ENCODE data around the gene HSD17B14.

The HSD17B14 gene

DNA sequence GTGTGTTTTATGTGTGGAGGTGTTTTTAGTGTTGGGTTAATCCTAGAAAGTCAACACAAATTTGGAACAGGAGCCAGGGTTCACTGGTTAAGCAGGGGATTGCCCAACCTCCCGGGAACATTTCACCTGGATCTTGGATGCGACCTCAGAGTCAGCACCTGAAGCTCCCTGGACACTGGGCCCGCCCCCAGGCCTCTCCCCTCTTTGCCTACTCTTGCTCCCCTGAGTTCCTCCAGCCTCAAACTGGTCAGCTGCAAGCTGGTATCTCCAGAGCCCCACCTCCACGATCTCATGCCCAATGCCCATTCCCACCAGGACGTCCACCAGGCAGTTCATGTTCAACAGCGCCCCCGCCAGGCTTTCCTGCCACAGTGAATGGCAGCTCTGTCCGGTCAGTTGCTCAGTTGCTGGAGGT, 9.7 kb downstream of the HSD17B14 start:
- no peak for DNase-seq (ENCODE audit: low spot score)

DNA sequence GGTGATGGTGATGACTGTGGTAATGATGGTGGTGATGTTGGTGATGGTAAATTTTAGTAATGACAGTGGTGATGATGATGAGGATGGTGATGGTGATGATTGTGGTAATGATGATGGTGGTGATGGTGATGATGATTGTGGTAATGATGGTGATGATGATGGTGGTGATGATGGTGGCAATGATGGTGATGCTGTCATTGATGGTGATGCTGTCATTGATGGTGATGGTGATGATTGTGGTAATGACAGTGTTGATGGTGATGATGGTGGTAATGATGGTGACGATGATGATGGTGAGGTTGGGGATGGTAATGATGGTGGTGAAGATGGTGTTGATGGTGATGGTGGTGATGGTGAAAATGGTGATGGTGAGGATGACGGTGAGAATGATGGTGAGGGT, 13.8 kb downstream of the HSD17B14 start:
- DNase-seq (ENCODE audit: low spot score), result no peak

DNA sequence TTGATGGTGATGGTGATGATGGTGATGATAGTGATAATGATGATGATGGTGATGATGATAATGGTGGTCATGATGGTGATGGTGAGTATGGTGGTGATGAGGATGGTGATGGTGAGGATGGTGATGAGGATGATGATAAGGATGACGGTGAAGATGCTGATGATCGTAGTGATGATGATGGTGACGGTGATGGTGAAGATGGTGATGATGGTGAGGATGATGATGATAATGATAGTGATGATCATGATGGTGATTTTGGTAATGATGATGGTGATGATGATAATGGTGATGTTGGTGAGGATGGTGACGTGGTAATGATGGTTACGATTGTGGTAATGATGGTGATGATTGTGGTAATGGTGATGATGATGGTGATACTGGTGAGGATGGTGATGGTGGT, 14.7 kb downstream of the HSD17B14 start:
- DNase-seq (ENCODE audit: low spot score), result no peak

DNA sequence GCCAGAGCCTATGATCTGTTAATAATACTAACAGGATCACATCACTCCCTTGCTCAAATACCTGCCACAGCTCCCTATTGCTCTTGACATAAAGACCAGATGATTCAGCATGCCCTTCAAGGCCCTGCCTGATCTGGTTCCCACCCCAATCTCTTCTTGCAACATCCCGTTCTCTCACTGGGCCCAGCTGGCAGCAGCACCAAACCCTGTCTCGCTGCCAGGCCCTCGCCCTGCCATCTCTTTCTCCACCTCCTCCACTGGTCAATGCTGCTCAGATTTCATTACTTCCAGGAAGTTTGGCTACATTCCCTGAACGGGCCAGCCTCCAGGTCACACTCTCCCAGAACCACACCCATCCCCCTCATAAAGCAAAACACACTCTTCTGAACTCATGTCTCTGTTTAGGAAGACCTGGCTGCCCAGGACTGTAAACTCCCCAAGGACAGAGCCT, 16.9 kb downstream of the HSD17B14 start:
- no peak for DNase-seq (ENCODE audit: low spot score)

DNA sequence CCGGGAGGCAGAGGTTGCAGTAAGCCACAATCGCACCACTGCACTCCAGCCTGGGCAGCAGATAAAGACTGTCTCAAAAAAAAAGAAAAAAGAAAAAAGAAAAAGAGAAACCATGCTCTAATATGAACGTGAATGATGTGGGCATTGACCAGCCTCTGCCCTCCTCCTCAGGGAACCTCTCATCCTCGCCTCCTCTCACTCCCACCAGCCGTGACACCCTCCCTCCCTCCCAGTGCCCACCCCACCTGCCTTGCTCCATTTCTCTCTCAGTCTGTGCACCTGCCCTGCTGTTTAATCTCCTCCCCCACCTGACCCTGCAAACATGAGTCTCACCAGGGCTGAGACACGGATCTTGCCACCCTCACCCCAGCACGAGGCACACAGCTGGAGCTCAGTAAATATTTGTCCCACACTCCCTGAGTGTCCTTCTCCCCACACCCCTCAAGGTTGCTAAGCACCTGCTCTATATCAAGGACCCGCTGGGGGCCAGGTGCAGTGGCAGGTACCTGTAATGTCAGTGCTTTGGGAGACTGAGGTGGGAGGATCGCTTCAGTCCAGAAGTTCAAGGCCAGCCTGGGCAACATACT, 18.0 kb downstream of the HSD17B14 start:
- DNase-seq (ENCODE audit: low spot score), result no peak

DNA sequence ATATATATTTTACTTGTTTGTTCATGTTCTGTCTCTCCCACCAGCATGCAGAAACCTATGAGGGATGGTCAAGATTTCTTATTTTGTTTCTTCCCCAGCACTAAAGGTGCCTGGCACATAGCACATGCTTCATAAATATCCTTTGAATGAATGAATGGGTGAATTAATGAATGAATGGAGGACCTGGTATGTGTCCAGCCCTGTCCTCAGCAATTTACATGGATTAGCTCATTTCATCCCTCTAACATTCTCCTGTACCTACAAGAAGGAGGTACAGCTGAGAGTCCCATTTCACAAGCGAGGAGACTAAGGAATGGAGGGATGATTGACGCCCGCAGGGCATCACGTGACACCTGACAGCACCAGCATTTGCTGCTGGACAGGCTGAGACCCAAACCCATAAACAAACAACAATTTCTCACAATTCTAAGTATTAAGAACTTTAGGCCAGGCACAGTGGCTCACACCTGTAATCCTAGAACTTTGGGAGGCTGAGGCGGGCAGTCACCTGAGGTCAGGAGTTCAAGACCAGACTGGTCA, 18.6 kb downstream of the HSD17B14 start:
- DNase-seq (ENCODE audit: low spot score), result no peak

DNA sequence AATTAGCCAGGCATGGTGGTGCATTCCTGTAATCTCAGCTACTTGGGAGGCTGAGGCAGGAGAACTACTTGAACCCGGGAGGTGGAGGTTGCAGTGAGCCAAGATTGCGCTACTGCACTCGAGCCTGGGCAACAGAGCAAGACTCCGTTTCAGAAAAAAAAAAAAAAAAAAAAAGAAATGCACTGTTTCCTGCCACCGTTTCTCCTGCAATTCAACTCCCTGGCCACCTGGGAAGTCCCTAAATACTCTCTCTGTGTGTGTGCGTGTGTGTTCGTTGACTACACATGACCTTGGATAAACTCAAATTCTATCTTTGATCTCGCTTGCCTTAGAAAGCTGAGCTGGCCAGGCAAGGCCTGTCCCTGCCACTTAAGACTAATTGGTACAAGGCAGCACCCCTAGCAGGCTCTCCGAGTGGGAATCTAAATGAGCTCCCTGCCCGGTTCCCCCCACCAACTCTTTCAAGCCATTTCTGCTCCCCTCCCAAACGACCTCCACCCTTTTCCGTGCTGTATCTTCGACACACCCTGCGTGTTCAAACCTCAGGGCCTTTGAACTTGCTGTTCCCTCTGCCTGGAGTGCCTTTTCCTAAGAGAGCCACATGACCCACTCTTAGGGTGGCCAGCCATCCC, 20.3 kb downstream of the HSD17B14 start:
- DNase-seq (ENCODE audit: low spot score), result no peak

DNA sequence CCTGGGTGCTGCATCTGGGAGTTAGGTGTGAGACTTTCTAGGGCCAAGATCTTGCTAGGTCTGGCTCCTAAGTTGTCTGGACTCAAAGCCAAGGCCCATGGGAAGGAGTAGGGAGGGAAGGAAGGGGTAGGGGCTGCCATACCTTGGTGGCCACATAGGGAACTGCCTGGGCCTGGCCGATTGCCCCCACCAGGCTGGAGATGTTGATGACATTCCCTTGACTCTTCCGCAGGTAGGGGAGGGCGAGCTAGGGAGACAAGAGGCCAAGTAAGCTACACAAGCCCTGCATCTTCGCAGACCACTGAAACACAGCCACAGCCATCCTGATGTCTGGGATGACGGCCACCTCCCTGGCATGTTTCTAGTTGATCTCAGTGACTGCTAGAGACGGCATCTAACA, 21.4 kb downstream of the HSD17B14 start:
- no peak for DNase-seq (ENCODE audit: low spot score)

DNA sequence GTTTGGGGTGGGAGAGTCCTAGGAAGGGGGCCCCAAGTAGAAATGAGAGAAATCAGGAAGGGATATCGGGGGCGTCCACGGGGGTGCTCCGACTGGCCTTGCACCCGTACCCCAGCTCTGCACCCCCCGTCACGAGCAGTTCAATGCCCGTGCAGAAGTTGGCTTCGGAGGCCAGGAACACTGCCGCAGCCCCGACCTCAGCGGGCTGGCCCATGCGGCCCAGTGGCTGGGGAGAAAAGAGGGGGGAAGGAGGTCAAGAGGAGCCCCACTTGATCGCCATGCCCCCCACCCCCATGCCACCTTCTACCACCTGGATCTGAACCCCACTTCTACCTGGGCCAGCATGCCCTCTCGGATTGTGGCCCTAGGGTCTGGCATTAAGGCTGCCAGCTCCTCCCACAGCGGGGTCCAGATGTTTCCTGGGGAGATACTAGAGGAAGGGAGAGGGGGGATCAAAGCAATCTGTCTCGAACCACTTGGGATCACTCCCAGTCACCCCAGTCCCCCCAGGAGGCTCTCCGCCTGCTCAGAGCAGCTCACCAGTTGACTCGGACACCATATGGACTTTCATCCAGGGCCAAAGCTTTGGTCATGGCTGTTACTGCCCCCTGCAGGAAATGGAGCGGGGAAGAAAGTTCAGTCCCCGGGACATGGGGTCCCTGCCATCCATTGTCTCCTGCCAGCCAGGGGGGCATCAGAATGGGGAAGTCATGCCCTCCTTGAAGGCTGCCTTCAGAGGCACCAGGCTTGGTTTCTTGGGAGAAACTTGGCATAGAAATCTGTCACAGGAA, 23.0 kb downstream of the HSD17B14 start:
- DNase-seq (ENCODE audit: low spot score), result peak; percentile 49

DNA sequence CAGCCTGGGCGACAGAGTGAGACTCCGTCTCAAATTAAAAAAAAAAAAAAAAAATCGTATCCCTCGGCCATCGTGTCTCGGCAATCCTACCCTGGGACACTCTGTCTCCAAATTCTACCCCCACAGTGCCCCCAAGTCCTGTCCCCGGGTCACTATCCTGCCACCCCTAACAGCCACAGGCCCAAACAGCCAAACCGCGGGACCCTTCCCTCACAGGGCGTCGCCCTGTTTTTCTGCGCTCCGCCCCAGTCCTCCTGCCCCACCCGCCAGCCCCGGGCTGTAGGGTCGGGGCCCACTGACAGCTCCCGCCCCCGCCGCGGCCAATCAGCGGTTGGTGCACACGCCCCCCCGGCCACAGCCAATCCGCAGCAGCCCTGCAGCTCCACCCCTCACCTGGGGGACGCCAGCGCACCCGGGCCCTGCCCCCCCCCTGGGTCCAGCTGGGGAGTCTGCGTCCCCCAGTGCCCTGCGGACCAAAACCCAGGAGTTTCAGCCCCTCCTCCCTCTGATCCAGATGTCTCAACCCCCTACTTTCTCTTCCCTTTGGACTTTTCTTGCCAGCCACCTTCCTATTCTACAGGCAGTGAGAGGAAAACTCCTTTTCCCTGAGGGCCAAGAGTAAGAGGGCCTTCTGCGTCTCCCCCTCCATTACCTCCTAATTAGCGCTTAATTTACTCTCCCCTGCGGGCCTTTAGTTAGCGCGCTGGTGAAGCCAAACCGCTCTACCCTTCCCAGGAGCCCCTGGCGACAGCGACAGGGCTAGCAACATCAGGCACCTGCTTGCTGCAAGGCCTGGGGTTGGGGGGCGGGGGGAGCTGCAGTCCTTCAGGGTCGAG, 24.0 kb downstream of the HSD17B14 start:
- DNase-seq (ENCODE audit: low spot score), result peak; percentile 78

DNA sequence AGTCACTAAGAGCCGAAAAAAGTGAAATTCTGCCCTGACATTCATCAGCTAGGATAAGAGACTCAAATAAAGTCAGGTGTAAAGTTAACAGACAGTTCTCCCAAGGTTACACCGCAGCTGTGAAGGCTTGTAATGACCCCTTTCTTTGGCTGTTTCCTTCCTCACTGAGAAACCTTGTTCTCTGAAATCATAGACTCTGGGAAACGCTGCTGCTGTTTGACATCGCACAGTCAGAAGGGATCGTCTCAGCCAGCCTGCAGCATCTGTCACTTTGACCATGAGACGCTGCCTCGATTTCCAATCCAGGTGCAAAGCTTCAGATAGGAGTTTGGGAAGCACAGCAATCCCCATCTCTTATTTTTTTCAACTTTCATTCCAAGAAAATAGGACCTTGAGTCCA, 26.1 kb downstream of the HSD17B14 start:
- DNase-seq (ENCODE audit: low spot score), result peak; percentile 40

DNA sequence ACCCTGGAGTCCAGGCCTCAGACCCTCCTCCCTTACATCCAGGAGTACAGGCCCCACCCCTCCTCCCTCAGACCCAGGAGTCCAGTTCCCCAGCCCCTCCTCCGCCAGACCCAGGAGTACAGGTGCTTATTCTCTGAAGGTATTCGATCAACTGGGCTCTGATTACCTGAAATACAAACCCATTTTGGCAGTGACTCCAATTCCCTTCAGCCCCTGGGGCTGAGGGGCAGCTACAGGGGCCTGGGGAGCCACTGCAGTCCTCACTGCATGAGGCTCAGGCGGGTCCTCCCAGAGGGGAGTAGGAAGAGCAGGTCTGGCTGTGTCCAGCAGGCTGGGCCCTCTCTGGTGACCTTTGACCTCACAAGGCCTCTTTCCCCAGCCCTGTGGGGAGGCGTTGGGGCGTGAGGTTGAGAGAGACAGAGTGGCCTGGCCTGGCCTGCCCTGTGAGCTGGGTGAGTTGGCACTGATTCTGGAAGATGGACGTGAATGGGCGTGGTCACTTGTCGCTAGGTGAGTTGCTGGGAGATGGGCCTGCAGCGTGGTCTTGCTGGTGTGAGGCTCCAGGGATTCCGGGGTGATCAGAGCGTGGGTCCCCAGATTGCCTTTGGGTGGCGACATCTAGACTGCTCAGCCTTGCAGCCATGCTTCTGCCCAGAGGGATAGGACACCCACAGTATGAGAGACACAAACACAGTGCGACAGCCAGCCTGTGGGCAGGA, 28.5 kb downstream of the HSD17B14 start:
- DNase-seq (ENCODE audit: low spot score), result peak; percentile 51

DNA sequence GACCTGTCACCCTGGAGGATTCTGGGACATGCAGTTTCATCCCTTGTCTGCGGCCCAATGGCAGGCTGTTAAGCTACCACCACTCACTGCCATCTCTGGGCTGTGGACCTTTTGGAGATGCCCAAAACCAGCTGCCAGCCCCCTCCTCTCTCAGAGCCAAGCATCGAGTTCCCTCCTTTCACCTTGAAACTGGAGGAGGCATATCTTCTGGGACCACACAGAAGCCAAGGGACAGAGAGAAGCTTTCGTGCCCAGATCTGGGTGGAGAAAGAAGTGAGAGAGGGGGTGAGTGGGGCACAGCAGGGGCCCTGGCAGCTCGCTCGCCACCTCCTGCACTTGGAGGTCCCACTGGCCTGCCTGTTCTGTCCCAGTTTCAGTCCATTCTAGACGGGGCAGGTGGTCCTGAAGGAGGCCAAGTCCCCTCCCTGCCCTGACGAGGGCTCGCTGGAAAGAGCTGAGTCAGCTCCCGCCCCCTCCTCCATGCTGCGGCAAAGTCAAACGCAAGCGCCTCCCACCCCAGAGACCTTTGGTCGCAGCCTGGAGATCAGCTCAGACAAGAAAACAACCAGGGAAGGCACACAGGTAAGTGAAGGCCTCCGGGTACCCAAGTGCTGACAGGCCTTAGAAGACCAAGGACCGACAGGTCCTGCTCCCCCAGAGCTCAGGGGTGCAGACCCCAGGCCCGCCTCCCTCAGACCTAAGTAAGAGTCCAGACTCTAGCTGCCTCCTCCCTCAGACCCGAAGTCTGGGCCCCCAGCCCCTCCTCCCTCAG, 29.3 kb downstream of the HSD17B14 start:
- no peak for DNase-seq (ENCODE audit: low spot score)

DNA sequence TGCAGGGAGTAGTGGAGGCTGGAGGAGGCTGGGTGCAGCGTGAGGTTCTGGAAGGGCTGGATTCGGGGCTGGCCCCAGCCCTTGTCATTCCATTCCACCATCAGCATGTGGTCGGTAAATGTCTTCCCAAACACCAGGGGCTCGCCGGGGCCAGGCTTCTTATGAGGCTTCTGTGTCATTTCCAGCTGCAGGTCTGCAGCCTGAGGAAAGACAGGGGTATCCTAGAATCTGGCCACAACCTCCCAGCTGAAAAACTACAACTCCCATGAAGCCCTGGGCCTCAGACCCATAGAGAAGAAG, 29.8 kb downstream of the HSD17B14 start:
- DNase-seq (ENCODE audit: low spot score), result peak; percentile 97

DNA sequence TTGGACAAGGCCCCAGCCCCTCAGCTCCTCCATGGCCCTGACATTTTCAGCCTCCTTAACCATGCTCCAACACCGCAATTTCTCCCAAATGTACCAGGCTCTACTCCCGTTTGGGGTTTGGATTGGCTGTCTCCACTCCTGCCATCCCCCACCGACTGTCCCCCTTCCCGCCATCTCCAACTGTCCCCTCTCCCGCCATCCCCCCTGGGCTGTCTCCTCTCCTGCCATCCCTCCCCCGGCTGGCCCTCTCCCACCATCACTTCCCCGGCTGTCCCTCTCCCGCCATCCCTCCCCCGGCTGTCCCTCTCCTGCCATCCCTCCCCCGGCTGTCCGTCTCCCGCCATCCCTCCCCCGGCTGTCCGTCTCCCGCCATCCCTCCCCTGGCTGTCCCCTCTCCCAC, 30.8 kb downstream of the HSD17B14 start:
- no peak for DNase-seq (ENCODE audit: low spot score)

DNA sequence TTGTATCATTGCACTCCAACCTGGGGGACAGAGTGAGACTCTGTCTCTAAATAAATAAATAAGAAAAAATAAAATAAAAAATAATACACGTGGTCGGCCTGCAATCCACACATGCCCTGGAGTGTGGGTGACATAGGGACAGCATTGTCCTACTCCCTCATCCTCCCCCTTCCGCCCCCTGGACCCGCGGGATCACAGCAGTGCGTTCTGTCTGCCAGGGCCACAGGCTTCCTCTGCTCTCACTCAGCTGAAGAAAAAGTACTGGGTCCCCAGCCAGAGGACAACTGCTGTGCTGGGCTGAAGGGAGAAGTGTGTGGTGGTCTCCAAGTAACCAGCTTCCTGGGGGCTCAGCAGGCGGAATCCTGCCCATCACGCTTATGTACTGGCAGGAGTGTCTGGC, 31.8 kb downstream of the HSD17B14 start:
- DNase-seq (ENCODE audit: low spot score), result peak; percentile 31

DNA sequence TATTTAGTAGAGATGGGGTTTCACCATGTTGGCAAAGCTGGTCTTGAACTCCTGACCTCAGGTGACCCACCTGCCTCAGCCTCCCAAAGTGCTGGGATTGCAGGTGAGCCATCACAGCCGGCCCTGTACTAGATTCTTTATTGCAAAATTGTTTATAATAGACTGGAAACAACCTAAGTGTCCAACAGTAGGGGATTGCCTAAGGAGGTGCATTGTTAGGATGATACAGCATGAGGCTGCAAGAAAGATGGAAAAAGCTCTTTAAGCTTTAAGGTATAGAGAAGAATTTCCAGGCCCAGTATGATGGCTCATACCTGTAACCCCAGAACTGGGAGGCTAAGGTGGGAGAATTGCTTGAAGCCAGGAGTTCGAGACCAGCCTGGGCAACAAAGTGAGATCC, 33.7 kb downstream of the HSD17B14 start:
- no peak for DNase-seq (ENCODE audit: low spot score)

DNA sequence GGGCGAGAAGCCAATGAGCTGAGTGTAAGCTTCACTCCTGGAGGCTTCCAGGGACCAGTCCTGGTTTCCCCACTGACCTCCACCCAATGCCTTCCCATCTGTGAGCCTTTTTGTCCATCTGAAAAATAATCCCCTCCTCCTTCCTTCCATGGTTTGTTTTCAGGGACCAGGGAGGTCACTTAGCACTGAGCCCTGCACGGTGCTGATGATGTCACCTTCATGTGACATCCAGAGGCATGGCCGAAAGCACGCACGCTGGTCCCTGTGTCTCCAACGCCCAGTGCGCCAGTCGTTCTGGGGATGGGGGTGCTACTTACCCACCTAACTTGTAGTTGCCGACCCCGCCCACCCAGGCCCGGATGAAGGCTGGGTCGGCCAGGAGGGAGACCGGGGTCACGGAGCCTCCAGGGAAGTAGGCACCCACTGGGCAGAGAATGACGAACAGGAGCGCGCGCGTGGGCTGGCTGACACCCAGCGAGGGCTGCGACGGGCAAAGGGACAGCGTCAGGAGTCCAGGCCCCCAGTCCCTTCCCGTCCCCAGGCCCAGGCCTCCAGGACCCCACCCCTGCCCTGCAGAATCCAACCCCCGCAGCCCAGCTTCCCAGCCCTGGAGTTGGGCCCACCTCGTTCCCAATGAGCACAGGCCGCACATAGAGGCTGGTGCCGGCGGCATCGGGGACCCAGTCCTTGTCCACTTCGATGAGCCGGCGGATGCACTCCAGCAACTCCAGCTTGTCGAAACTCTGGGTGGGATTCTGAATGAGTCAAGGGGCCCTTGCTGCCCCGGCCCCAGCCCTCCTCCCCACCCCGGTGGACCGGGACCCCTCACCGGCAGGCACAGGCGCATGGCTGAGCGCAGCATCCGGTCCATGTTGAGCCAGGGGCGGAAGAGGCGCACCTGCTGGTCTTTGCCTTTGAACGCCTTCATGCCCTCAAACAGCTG, 36.7 kb downstream of the HSD17B14 start:
- DNase-seq (ENCODE audit: low spot score), result peak; percentile 18

DNA sequence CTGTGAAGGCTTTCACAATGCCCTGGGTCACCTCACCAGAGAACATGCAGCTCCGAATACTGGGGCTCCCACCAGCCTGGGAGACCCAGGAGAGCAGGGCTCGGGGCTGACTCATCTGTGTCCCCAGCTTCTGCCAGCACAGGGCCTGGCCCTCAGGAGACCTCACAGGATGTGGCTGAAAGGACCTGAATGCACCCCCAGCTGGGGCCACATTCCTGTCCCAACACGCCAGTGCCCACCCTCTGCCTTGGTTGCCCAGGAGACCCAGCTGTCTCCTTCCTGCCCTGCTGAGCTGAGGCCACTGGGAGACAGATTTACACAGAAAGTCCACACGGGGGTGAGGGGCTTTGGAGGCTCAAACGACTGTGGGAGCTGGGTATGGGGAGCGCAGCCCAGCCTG, 37.4 kb downstream of the HSD17B14 start:
- DNase-seq (ENCODE audit: low spot score), result no peak

DNA sequence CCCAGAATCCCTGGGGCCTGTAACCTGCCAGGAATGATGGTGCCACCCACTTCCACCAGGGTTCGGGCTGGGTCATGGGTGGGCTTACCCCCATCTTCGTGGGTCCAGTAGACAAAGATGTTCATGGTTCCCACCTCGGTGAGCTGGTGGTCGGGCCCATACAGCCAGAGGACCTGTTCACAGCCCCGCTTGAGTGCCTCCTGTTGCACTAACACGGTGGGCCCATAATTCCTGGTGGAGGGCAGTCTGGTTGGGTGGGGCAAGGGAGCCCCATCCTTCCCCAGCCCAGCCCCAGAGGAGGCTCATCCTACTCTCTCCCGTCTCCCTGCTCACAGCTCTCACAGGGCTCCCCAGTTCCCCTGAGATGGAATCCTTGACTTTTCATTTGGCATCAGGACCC, 39.2 kb downstream of the HSD17B14 start:
- no peak for DNase-seq (ENCODE audit: low spot score)
